HG02798 (cell line): ENCODE results near the gene PCNX2.
A peak's percentile ranks its signal among the peaks of the same experiment; 100 is the strongest.

Experiments
- ATAC-seq: cut with Tn5 transposase; IDR thresholded peaks from one replicate; pipeline ENCODE4 v1.9.1; 2021; ENCODE audit warnings: mild to moderate bottlenecking; ENCODE audit not compliant: unreplicated experiment, poor library complexity

Gene PCNX2, protein sequence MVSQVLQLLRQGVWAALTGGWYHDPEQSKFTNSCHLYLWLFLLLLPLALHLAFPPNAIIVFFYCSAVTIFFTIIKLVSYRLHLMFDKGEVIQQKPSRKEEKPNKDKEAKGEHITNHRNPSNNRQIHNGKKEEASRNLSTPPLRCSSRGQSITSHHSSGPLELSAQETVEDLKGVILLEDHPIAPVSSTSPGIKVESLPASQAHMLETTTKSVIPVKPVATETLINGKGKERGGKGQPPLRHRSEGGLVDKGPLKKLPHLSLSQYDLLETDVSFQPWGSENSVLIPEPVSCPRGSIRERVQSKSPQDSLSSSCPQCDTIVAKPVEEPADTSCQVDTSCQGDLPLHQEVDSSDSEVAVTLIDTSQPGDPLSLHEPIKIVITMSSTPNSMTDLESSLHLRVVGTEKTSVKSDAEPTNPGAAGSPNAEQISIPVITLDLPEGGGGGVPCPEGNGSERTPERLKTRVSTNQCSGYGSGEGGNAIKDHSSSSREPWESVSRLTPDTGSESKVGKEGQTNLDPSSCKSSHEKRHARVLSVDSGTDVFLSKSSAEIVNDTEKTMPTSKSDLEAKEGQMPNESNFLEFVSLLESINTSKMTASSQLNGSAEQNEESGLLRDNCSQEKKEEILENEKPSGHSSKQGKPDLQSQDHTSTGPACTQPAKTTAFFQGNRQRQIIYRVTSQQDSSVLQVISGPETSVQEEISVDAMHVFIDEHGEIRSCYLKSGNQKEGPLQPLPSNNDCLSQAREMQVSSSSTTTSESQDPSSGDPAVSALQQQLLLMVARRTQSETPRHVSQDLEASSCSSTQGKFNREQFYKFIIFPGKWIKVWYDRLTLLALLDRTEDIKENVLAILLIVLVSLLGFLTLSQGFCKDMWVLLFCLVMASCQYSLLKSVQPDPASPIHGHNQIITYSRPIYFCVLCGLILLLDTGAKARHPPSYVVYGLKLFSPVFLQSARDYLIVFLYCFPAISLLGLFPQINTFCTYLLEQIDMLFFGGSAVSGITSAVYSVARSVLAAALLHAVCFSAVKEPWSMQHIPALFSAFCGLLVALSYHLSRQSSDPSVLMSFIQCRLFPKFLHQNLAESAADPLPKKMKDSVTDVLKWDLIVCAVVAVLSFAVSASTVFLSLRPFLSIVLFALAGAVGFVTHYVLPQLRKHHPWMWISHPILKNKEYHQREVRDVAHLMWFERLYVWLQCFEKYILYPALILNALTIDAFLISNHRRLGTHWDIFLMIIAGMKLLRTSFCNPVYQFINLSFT (N-terminal part only)

DNA sequence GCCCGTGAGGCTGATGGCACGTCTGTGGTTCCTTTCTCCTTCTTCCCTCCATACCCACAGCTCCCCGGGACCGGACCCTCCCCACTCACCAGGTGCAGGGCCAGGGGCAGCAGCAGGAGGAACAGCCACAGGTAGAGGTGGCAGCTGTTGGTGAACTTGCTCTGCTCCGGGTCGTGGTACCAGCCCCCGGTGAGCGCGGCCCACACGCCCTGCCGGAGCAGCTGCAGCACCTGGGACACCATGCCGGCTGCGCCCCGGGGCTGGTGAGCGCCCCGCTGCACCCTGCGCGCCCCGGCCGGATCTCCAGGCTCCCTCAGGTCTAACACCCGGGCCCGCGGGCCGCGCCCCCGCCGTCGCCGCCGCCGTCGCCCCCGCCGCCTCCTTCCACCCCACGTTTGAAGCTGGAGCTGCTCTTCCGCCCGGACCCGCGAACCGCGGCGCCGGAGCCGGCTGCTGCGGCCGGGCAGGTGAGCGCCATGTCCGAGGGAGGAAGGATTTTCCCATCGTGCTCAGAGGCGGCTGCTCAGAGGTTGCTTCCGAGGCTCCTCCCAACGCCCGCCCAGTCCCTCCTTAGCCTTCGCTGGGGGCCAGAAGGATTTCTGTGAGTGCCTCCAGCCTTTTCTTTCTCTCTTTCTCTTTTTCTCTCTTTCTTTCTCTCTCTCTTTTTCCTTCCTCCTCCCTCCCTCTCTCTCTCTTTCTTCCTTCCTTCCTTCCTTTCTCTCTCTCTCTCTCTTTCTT, at the start of gene PCNX2:
Gene PCNX2 (minus strand): TSS at position 489 of the 738 bp plus-strand sequence. CDS start 247 bp downstream, at position 242.
- peak; percentile 95 for ATAC-seq

- ATAC-seq, result no peak
Observed at GRCh38 chr1:233343262-233343661, 47.7 kb upstream of the PCNX2 start.

- no peak for ATAC-seq
Observed at GRCh38 chr1:233342086-233342485, 46.6 kb upstream of the PCNX2 start.

DNA sequence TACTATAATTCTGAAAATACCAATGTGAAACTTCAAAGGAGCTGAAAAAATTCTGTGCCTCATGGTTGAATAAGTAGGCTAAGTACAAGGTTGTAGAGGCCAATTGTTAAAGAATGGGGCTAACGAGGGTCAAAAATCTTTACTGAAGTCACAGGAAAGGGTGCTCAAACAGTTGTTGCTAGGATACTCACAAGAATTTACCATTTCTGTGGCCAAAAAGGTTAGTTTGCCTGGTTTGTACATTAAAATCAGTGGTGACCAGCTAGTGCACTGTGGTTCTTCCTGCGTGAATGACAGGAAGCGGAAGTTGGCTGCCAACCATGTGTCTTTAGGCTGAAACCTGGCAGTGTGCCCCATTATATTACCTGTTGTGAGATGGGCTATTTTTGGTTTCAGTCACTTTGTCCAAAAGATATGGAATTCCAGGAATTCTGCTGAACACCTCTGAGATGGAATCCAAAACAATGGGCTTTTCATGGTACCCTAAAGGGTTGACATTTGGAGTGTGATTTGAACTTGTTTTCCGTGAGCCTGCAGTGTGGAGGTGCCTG, 45.5 kb upstream of the PCNX2 start:
- no peak for ATAC-seq

GRCh38 chr1:233340031-233340555, 44.6 kb upstream of the PCNX2 start:
- ATAC-seq, result no peak

- no peak for ATAC-seq
Observed at GRCh38 chr1:233338102-233338501, 42.6 kb upstream of the PCNX2 start.

DNA sequence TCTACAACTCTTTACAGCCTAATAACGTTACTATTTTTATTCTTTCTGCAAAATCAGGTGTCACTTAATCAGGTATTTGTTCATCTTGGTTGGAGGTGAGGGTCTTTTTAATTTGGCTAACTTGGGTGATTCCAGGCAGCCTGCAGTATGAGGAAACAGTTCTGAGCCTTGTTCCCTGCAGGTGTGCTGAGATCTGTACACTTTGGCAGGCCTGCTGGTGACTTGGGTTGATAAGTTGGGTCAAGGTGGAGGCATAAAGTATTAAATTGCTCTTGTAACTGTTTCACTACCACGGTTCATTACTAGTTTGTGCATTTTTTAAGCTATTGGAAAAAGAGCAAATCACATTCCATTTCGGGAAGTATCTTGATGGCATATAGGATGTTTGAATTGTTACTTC, 42.0 kb upstream of the PCNX2 start:
- ATAC-seq, result no peak

GRCh38 chr1:233336554-233337456, 41.3 kb upstream of the PCNX2 start:
- ATAC-seq, result no peak

DNA sequence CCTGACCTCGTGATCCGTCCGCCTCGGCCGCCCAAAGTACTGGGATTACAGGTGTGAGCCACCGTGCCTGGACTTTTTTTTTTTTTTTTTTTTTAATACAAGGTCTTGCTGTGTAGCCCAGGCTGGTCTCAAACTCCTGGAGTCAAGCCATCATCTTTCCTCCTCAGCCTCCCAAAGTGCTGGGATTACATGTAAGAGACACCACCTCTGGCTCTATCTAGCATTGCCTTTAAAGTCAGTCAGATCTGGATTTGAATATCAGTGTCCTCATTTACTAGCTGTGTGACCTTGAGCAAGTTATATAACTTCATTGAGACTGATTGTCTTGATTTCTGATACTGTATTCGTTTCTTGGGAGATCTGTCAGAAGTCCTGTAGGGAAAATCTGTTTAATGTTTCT, 38.6 kb upstream of the PCNX2 start:
- no peak for ATAC-seq

DNA sequence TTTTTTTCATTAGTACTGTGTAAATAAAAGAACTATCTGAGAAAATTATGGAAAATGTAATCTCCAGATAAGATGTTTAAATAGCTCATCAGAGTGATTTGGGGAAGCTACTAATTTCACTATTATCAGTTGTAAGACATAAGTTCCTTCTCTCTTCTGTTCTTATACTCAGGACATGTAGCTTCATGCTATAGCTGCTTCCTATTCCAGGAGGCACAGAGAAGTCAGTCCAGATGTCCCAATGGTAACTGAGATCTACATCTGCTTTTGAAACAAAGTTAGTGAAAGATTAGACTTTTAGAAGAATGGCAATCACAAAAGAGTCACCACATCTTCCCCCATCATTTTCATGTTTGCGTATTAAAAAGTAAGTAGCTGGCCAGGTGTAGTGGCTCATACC, 37.6 kb upstream of the PCNX2 start:
- ATAC-seq, result no peak

- no peak for ATAC-seq
Observed at GRCh38 chr1:233331676-233332519, 36.4 kb upstream of the PCNX2 start.

- ATAC-seq, result peak; percentile 23
Observed at GRCh38 chr1:233328142-233328921, 32.8 kb upstream of the PCNX2 start.

GRCh38 chr1:233327651-233328141, 32.2 kb upstream of the PCNX2 start, which contains the start of gene MAP3K21:
Gene MAP3K21, plus strand, starts transcription at chr1:233327724. Its CDS starts 305 bp downstream, at chr1:233328029.
- ATAC-seq, result peak; percentile 39

DNA sequence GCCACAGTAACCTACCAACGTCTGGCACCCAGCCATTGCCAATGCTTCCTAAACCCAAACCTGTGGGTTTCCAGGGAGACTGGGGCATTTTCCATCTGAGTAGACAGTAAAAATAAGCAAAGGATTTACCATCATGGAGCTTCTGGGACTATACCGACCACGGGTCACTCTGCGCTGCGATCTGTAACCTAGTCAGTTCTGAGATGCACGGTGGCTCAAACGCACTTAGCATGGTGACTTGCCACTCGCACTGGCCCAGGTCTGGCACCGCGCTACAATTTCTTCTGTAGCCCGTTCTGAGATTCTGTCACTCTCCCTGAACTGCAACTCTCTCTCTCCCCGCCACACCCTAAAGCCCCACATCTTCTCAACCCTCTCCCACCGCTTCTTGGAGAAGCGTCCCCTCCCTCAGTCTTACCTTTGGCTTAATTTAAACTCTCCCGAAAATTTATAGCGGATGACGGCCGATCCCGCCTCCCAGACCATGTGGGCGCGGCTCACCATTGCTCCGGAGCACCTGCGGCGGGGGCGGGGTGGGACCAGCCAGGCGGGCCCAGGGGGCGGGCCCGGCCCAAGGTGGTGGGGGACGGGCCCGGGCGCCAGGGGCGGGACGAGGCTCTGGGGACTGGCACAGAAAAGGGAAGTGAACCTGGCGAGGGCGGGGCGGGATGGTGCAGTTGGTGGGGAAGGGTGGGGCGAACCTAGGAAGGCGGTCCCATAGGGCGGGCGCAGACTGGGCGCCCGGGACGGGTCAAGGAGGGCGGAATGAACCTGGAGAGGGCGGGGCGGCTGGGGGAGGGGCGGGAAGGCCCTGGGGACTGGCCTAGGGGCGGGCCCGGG, 31.5 kb upstream of the PCNX2 start:
- peak; percentile 96 for ATAC-seq

GRCh38 chr1:233326319-233326718, 30.8 kb upstream of the PCNX2 start:
- no peak for ATAC-seq

DNA sequence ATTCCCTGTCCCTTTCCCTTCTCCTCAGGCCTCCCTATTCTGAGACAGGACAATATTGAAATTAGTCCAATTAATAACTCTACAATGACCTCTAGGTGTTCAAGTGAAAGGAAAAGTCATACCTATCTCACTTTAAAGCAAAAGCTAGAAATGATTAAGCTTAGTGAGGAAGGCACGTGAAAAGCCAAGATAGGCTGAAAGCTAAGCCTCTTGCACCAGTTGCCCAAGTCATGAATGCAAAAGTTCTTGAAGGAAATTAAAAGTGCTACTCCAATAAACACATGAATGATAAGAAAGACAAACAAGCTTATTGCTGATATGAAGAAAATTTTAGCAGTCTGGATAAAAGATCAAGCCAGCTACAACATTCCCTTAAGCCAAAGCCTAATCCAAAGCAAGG, 28.2 kb upstream of the PCNX2 start:
- no peak for ATAC-seq
